PC-9 (cell line): Measurements from ENCODE around the gene ADORA3. TPM values are rescaled to one million over a fixed set of nuclear protein-coding genes. Genes with fewer than 3 reads are reported as not detected.
"Not testable (repeated sequence)": the region's sequence is repeated elsewhere in the genome, so short reads cannot be mapped to it uniquely, and the experiment has no call there.

Experiments used
- BruUV-seq: library from RNA; stranded (reverse); fragments of 400-500 nt; replicated peaks from 2 replicates; lab custom pipeline; 2021; lab: Mats Ljungman, UMichigan
- CTCF ChIA-PET: fragments of 300-600 bp; sonication (Branson Sonifier 250); formaldehyde crosslinking; loops from one replicate; lab custom pipeline; 2022; ENCODE audit warnings: antibody characterized with exemption; lab: Charles Lee
- POLR2A ChIA-PET: fragments of 300-600 bp; sonication (Branson Sonifier 250); formaldehyde crosslinking; loops from one replicate; lab custom pipeline; 2022; ENCODE audit warnings: antibody characterized with exemption; ENCODE audit not compliant: unreplicated experiment; lab: Charles Lee
- DNase-seq, 2 experiments: peaks; one replicate each; pipeline versions ENCODE4 v3.0.0 to v3.0.0-alpha.2; 2015 to 2022; ENCODE audit warnings: mixed read lengths in 1 of 2
- H2AFZ ChIP-seq: fragments of 200-600 bp; sonication (generic); 2 replicates; pipeline ENCODE4 v1.8.1; 2017; ENCODE audit warnings: antibody characterized with exemption
- H3F3A ChIP-seq: fragments of 200-600 bp; sonication (generic); 2 replicates; pipeline ENCODE4 v1.8.1; 2017; ENCODE audit warnings: antibody characterized with exemption, mild to moderate bottlenecking, low read depth; ENCODE audit not compliant: insufficient read depth
- H3K27ac ChIP-seq: fragments of 200-600 bp; sonication (generic); 2 replicates; pipeline ENCODE4 v1.6.1; 2016; ENCODE audit warnings: mixed run types
- H3K27me3 ChIP-seq: fragments of 200-600 bp; sonication (generic); 2 replicates; pipeline ENCODE4 v1.6.1; 2016; ENCODE audit warnings: low read depth, mixed run types; ENCODE audit not compliant: insufficient read depth
- H3K36me3 ChIP-seq: fragments of 200-600 bp; sonication (generic); 2 replicates; pipeline ENCODE4 v1.6.1; 2016; ENCODE audit warnings: low read depth, mixed run types
- H3K4me1 ChIP-seq: fragments of 200-600 bp; sonication (generic); replicated peaks from 2 replicates; pipeline ENCODE4 v1.6.1; 2016; ENCODE audit warnings: mixed run types; ENCODE audit not compliant: insufficient read depth
- H3K4me2 ChIP-seq: fragments of 200-600 bp; sonication (generic); 2 replicates; pipeline ENCODE4 v1.6.1; 2017; ENCODE audit warnings: mixed run types
- H3K4me3 ChIP-seq: fragments of 200-600 bp; sonication (generic); 2 replicates; pipeline ENCODE4 v1.6.1; 2016; ENCODE audit warnings: mixed run types
- H3K79me2 ChIP-seq: fragments of 200-600 bp; sonication (generic); 2 replicates; pipeline ENCODE4 v1.6.1; 2017; ENCODE audit warnings: low read depth, mixed run types
- H3K9me2 ChIP-seq: fragments of 200-600 bp; sonication (generic); 2 replicates; pipeline ENCODE4 v1.8.1; 2017; ENCODE audit warnings: mild to moderate bottlenecking; ENCODE audit not compliant: insufficient read depth
- H3K9me3 ChIP-seq: fragments of 200-600 bp; sonication (generic); 2 replicates; pipeline ENCODE4 v1.8.1; 2016; ENCODE audit warnings: low read depth; ENCODE audit not compliant: insufficient read depth
- H4K20me1 ChIP-seq: fragments of 200-600 bp; sonication (generic); 2 replicates; pipeline ENCODE4 v1.8.1; 2017; ENCODE audit not compliant: insufficient read depth
- EZH2 ChIP-seq: fragments of 200-600 bp; sonication (generic); IDR thresholded peaks from 2 replicates; pipeline ENCODE4 v1.8.0; 2017; ENCODE audit warnings: antibody characterized with exemption, low read depth
- intact Hi-C: fragments of 100-400 bp; cut with micrococcal nuclease; formaldehyde crosslinking; loops from one replicate; pipeline ENCODE4 v1.10.0; 2022; ENCODE audit not compliant: unreplicated experiment
- total RNA-seq: library from RNA; stranded (reverse); gene quantifications from 2 replicates; pipeline ENCODE4 v1.2.3, GENCODE V29; 2021
- TF ChIP-seq, protein P1 (sequence below): fragments of 200-600 bp; sonication (generic); conservative IDR thresholded peaks from 2 replicates; pipeline ENCODE4 v1.6.1; 2017; ENCODE audit warnings: mixed run types, antibody characterized with exemption, mild to moderate bottlenecking, moderate library complexity

The ADORA3 gene
- total RNA-seq, 1 experiment from 2014 or later: not detected

DNA sequence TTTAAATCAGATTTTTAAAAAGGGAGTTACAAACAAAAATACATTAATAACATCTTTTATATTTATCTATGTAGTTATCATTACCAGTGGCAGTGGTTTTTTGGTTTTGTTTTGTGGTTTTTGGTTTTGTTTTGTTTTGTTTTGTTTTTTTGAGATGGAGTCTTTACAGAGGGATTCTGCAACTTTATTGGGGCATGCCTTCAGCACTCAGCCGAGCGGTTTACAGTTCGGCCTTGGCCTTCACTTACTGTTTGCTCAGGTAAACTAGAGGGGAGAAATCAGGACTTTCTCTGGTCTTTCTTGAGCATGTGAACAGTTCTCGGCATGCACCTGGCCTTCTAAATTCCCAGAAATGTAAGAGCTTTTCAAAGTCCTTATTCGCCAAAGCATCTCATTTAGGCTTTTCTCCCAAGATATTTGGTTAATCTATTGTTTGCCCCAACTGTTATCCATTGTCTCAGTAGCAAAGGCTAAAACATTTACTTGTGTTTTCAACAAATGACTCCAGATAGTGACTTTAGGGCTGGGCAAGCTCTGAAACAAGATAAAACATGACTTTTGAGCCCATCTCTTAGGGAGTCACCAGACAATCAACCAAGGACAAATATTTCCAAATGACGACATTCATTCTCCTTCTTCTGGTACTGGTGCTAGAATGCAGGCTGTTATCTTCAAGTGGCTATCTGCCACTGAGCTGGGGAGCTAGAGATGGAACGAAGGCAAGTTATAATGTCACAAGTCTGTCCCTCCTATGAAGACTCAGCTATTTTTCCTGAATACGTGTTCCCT is 48.4 kb upstream of the ADORA3 start:
- no TSS peak for BruUV-seq
- Histone ChIP-seq H4K20me1 (no peaks in the 10 kb centered on the region), H3F3A (0 out of 2 replicates have a peak, but pooled peaks cover 12% of the 10 kb centered on the region), H3K79me2 (no peaks in the 10 kb centered on the region), H3K4me2 (no peak overlapping the region), H2AFZ (no peak overlapping the region), H3K4me1 (peaks cover 12% of the 10 kb centered on the region), H3K9me3 (no peaks in the 10 kb centered on the region), H3K9me2 (no peaks in the 10 kb centered on the region), H3K27me3 (no peaks in the 10 kb centered on the region), H3K36me3 (no peaks in the 10 kb centered on the region), H3K27ac (no peak overlapping the region), H3K4me3 (no peak overlapping the region)
- TF ChIP-seq, protein P1, sequence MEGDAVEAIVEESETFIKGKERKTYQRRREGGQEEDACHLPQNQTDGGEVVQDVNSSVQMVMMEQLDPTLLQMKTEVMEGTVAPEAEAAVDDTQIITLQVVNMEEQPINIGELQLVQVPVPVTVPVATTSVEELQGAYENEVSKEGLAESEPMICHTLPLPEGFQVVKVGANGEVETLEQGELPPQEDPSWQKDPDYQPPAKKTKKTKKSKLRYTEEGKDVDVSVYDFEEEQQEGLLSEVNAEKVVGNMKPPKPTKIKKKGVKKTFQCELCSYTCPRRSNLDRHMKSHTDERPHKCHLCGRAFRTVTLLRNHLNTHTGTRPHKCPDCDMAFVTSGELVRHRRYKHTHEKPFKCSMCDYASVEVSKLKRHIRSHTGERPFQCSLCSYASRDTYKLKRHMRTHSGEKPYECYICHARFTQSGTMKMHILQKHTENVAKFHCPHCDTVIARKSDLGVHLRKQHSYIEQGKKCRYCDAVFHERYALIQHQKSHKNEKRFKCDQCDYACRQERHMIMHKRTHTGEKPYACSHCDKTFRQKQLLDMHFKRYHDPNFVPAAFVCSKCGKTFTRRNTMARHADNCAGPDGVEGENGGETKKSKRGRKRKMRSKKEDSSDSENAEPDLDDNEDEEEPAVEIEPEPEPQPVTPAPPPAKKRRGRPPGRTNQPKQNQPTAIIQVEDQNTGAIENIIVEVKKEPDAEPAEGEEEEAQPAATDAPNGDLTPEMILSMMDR: no peak
- no peak for TF ChIP-seq EZH2
- intact Hi-C loops: no loop called here
- ChIA-PET POLR2A (no interaction called here), CTCF (interaction anchor here (0.6 kb wide), 1 partner anchor 1134 kb away, joined by 5 read pairs; no protein-coding TSS in a partner anchor)
- DNase-seq: no peak

DNA sequence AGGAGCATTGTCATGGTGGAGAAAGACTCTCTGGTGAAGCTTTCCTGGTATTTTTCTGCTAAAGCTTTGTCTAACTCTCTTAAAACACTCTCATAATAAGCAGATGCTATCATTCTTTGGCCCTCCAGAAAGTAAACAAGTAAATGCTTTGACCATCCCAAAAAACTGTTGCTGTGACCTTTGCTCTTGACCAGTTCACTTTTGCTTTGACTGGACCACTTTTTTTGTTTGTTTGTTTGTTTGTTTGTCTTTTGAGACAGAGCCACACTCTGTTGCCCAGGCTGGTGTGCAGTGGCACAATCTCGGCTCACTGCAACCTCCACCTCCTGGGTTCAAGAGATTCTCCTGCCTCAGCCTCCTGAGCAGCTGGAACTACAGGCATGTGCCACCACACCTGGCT is 44.4 kb upstream of the ADORA3 start:
- H3F3A ChIP-seq, H3K79me2 ChIP-seq, H3K4me1 ChIP-seq, BruUV-seq, H4K20me1 ChIP-seq, H3K4me3 ChIP-seq, H3K4me2 ChIP-seq, intact Hi-C loops, H2AFZ ChIP-seq, H3K27me3 ChIP-seq, POLR2A ChIA-PET, DNase-seq, CTCF ChIA-PET, H3K27ac ChIP-seq, H3K9me3 ChIP-seq, H3K9me2 ChIP-seq, H3K36me3 ChIP-seq: not testable (repeated sequence)

DNA sequence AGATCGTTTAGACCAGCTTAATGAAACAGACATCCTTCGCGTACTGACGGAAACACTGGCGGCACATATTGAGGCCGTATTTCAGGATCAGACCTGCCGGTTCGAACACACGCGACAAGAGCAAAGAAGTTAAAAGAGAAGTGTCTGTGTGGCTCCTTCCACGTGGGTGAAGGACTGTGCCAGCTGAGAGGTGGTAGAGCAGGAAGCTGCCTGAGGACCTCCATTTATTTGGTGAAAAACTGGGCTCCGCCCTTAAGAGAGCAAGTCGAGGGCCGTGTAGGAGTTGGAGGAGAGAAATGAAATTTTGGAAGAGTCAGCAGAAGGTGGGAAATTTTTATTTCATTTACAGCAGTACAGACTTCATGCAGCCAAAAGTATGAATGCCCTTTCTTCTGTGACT is 38.8 kb upstream of the ADORA3 start:
- Histone ChIP-seq H2AFZ (0 out of 2 replicates have a peak overlapping the region, but pooled peaks have one; percentile 23), H3K9me2 (no peaks in the 10 kb centered on the region), H3K4me3 (0 out of 2 replicates have a peak overlapping the region, but pooled peaks have one; percentile 8), H3K9me3 (peaks cover 4% of the 10 kb centered on the region; the same call in 1 of the 2 replicates), H3K79me2 (no peaks in the 10 kb centered on the region), H4K20me1 (no peaks in the 10 kb centered on the region), H3K4me1 (peaks cover 29% of the 10 kb centered on the region), H3K27me3 (no peaks in the 10 kb centered on the region), H3F3A (no peaks in the 10 kb centered on the region), H3K36me3 (no peaks in the 10 kb centered on the region), H3K27ac (no peak overlapping the region), H3K4me2 (peak overlapping the region; percentile 66)
- POLR2A ChIA-PET: interaction anchor here (0.8 kb wide), 1 partner anchor 77 kb away, joined by 3 read pairs; no protein-coding TSS in a partner anchor
- no TSS peak for BruUV-seq
- intact Hi-C loops: loop anchor here (5.0 kb wide), 3 partner anchors 35 to 80 kb away; no protein-coding TSS in a partner anchor
- DNase-seq: peak in 1 of 2 experiments; percentile 38
- CTCF ChIA-PET: interaction anchor here (0.6 to 1.0 kb wide), 3 partner anchors 23 to 35 kb away, joined by 3 to 8 read pairs (median 4); no protein-coding TSS in a partner anchor
- TF ChIP-seq, protein P1: no peak
- no peak for TF ChIP-seq EZH2
